ENCODE data around the gene CENPO.

Gene CENPO, protein sequence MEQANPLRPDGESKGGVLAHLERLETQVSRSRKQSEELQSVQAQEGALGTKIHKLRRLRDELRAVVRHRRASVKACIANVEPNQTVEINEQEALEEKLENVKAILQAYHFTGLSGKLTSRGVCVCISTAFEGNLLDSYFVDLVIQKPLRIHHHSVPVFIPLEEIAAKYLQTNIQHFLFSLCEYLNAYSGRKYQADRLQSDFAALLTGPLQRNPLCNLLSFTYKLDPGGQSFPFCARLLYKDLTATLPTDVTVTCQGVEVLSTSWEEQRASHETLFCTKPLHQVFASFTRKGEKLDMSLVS

DNA sequence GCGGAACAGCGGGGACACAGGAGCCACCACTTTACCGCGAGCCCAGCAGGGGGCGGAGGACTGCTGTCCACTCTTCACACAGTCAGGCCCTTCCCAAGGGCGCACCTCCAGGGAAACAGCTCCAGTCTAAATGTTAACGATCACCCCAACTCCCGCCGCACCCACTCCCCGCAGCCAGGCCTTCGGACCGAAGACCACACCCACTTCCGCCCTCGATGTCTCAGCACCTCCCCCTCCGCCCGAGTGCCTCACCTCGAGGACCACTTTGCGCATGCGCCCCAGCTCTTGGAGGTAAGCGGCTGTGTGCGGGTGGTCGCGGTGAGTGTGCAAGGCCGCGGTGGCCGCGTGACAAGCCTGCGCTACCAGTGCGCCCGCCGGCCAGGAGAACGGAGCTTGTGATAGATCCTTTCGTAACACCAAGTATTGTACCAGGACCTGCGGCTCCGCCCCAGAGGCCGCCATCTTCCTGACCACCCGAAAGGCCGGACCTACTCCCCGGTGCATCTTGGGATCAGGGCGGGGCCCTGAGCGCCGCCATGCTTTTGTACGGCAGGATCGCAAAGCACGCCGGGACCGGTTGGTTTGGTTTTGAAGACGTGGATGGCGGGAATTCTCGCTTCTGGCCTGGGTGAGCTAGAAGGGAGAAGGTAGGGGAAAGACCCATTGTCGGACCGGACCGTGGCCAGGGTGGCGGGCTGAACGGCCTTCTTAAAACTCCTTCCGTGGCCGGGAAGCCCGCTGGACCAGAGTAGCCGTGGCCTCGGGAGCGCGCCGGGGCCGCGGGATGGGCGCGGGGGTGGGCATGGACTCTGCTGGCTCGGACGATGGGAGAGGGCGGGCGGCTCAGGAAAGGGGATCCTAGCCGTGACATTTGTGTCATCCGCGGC lies at the start of gene CENPO, which contains the start of gene PTRHD1:
Gene CENPO (plus strand): TSS at position 552 of the 887 bp plus-strand sequence. CDS start 495 bp downstream, outside the sequence.
Gene PTRHD1 (minus strand): TSS at position 518 of the 887 bp plus-strand sequence. CDS start 14 bp downstream, at position 504.
- DNase-seq (ENCODE audit: low spot score) = peak; percentile 89

GRCh38 chr2:24743924-24744323 lies 49.3 kb upstream of the CENPO start:
- DNase-seq (ENCODE audit: low spot score) = no peak

DNA sequence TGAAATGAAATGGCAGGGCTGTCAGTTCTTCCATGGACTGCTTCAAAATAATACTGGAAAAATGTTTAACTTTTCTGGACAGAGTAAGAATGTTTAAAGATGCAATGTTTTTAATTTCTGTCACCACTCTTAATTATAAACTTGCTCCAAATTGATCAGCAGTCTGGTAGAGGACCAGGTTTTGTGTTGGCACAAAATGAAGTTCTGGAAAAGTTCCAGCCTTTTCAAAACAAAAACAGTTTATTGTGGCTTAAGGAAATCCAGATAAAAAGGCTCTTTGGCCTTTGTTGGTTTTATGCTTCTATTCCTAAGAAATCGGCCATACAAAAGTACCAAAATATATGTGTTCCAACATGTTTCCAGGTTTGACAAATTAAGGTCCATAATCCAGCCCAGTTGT lies 48.9 kb upstream of the CENPO start:
- no peak for DNase-seq (ENCODE audit: low spot score)

DNA sequence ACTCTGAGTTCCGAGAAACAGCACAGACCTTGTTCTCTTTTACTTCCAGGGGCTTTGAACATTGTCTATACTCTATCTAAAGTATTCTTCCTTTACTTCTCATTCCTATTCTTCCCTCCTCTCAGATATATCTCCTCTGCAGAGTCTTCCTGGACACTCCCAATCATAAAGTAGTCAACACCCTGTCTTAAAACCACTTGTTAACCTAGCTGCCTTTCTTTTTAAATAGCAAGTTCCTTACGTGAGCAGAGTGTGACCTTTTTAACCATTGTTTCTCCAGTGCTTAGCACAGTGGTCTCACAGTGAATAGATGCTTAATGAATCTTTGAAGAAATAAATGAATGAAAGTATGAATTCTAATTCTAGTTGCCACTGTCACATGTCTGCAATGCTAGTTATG lies 47.4 kb upstream of the CENPO start:
- DNase-seq (ENCODE audit: low spot score) = no peak

DNA sequence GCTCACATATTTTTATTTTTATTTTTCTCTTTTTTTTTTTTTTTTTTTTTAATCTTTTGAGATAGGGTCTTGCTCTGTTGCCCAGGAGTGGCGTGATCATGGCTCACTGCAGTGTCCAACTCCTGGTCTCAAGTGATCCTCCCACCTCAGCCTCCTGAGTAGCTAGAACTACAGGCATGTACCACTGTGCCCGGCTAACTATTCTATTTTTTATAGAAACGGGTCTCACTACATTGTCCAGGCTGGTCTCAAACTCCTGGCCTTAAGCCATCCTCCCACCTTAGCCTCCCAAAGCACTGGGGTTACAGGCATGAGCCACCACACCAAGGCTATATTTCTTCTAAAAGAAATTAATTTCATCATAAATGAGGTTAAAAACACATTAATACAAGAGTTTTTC lies 45.9 kb upstream of the CENPO start:
- no peak for DNase-seq (ENCODE audit: low spot score)

DNA sequence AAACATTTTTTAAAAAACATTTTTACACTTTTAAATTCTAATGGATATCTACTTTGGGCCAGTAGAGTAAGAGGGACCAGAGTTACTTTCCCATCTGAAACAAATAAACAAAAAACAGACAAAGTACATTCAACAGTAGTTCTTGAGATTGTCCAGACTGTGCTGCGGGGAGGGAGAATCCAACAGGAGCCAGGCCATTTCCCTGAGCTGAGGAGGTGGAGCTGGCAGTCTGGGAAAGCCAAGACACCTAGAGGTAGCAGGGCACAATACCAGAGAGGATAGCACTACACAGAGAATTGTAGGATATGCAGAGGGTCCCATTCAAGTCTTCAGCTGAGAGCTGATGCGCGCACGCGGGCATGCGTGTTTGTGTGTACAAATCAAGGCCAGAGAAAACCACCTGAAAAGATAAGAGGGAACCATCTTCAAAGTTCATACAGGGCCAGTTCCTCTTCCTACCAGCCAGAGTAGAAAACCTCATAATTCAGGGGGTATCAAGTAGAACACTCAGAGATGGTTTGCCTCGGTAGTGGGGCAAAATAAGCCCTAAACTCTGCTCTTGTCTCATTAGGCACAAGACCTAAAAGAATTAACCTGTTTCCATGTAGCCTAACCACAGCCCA lies 44.0 kb upstream of the CENPO start:
- DNase-seq (ENCODE audit: low spot score) = no peak

DNA sequence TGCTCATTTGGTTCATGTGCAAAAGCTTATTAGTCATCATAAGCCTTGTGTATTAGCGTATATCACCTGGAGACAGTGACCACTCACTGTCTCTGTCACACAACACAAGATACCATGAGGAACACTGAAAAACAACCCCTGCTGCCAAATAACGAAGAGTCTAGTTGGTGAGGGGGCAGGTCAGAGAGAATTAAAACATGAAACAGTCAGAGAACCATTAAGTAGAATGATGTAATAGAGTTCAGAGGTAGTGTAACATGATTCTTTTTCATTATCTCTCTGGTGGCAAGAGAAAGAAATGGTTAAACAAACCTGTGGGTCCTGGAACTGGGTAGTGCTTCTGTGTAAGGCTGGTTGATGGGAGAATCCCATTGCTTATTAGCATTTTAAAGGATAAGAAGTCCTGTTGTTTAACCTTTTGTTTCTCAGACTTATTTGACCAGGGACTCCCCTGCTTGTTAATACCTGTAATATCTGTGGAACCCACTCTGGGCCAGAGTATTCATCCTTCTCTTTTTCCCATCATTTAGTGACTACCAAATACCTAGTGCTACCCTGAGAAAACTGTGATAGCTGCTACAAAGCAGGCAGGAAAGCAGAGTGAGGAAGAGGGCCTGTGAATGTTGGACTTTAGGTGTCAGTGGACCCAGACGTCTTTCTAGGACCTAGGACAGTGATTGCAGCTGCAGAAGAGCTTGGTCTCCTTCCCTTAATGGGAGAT lies 38.1 kb upstream of the CENPO start:
- DNase-seq (ENCODE audit: low spot score) = no peak

DNA sequence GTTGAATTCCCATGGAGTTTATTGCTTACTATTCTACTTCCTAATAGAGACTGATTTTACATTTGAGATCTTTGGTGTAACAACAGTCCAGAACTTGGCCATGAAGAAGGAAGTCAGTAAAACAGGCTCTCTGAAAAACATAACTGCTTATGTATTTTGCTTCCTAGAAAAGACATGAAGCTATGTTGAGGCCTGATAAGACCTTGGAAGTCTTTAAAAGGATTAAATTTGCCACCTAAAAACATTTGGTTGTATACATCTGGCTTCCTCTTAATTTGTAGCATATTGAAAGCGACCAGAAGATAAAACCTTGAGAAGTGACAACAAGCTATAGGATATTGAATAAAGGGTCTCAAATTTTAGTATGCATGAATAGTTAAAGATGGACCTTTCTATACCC lies 36.4 kb upstream of the CENPO start:
- no peak for DNase-seq (ENCODE audit: low spot score)

GRCh38 chr2:24761866-24762265 lies 31.4 kb upstream of the CENPO start:
- DNase-seq (ENCODE audit: low spot score) = no peak

DNA sequence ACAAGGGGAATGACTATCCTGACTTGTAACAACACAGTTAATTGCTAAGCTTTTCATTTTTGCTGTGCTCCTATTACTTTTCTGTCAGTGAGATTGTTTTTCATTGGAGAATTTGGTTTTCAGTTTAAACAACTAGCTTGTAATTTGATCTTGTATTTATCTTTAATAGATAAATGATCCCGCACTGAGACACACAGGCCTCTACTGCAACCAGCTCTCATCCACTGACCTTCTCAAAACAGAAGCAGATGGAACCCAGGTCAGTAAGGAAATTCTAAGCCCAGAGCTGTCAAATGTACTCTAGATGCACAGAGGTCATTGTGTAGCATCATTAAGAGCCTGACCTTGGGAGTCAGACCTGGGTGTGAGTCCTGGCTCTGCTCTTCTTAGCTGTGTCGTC lies 30.7 kb upstream of the CENPO start:
- DNase-seq (ENCODE audit: low spot score) = no peak

- no peak for DNase-seq (ENCODE audit: low spot score)
These were observed 29.4 kb upstream of the CENPO start for GRCh38 chr2:24763843-24764242.

- no peak for DNase-seq (ENCODE audit: low spot score)
These were observed 26.6 kb upstream of the CENPO start for GRCh38 chr2:24766609-24767008.

- no peak for DNase-seq (ENCODE audit: low spot score)
These were observed 25.2 kb upstream of the CENPO start for GRCh38 chr2:24768013-24768412.

DNA sequence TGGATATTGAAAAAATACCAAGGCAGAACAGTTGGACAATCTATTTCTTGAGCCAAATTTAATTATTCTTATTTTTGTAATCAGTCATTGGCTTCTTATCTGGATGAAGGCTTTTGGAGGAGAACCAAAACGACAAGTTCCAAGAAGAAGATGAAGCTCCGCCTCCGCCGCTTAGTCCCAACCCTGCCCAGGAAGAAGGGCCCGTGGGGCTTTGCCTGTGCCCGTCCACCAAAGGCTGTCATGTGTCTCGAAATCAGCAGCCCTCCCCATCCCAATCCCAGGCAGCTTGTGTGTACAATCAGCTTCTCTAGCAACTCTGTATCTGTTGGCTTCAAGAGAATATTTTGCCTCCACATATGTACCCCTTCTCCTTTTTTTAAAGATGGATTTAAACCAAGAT lies 24.6 kb upstream of the CENPO start:
- DNase-seq (ENCODE audit: low spot score) = no peak

GRCh38 chr2:24771061-24771460 lies 22.2 kb upstream of the CENPO start:
- no peak for DNase-seq (ENCODE audit: low spot score)

DNA sequence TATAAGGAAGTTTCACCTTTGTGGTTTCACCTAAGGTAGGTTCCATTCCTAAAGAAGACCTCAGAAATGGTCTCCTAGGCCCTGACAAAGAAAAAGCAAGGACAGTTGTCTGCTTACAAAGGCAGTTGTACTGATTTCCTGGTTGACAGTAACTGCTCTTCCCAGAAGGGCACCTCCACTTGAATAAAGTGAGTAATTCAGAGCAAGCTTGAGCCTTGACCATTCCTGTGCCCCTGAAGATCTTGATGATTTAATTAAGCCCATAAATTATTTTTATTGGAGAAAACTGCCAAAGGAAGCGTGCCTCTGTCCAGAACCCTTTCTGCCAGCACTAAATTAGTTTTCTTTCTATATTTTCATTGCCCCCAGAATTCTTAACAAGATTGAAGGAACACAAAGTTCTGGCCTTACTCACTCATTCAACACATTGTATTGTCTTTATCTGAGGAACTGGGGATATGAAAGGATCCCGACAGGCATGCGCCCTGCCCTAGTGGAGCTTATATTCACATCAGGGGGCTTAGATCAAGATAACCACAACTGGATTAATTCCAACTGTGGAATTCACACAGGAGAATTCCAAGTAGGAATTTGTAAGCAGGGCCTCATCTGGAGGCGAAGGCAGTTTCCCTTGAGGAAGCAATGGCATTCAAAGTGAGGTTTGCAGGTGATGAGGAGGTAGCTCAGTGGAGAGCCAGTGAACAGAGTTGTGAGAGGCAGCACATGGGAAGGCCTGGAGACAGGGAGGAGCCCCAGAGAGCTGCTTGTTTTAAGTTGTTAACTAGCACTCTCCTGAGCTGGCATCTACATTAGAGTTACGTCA lies 21.2 kb upstream of the CENPO start:
- no peak for DNase-seq (ENCODE audit: low spot score)

GRCh38 chr2:24774373-24774772 lies 18.9 kb upstream of the CENPO start:
- no peak for DNase-seq (ENCODE audit: low spot score)

GRCh38 chr2:24779116-24779515 lies 14.1 kb upstream of the CENPO start:
- no peak for DNase-seq (ENCODE audit: low spot score)

GRCh38 chr2:24783641-24784040 lies 9.6 kb upstream of the CENPO start:
- DNase-seq (ENCODE audit: low spot score) = no peak

- DNase-seq (ENCODE audit: low spot score) = no peak
These were observed 7.4 kb upstream of the CENPO start for GRCh38 chr2:24785671-24786321.

DNA sequence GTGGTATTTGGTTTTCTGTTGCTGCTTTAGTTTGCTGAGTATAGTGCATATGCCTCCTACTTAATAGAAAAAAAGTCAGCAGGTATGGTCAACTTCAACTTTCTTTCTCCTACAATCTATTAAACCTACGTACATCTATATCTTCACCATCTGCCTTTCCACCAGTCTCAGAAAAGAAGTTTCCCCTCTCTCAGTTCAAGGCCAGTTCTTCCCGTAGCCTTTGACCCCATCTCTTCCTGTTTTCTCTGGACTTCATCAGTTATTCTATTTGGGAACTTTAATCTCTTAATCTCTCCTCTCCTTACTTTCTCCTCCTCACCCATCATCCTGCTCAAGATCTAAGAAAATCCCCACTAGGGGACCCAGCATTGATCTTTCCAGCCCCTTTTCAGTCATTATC lies 5.7 kb upstream of the CENPO start:
- no peak for DNase-seq (ENCODE audit: low spot score)

All from COLO829 (cell line).